ENCODE results near the gene VSTM2B.

Gene VSTM2B

GRCh38 chr19:29596885-29597525 lies 71.2 kb downstream of the VSTM2B start:
- no peak for TF ChIP-seq JUND (IDR thresholded peaks at IDR 0.05; ENCODE audit: low read depth)
- in situ Hi-C loops (cut with HindIII; ENCODE audit: low pct_unique_long_range_greater_than_20kb, low sequenced_read_pairs), result no loop called here
- DNase-seq (ENCODE audit: low read depth in 1 of 2, low spot score in 1 of 2), result peak in 1 of 2 experiments; percentile 64

- TF ChIP-seq JUND (IDR thresholded peaks at IDR 0.05; ENCODE audit: low read depth), result no peak
- DNase-seq (ENCODE audit: low read depth in 1 of 2, low spot score in 1 of 2), result no peak
- in situ Hi-C loops (cut with HindIII; ENCODE audit: low pct_unique_long_range_greater_than_20kb, low sequenced_read_pairs), result no loop called here
These were observed 72.2 kb downstream of the VSTM2B start for GRCh38 chr19:29598036-29598435.

DNA sequence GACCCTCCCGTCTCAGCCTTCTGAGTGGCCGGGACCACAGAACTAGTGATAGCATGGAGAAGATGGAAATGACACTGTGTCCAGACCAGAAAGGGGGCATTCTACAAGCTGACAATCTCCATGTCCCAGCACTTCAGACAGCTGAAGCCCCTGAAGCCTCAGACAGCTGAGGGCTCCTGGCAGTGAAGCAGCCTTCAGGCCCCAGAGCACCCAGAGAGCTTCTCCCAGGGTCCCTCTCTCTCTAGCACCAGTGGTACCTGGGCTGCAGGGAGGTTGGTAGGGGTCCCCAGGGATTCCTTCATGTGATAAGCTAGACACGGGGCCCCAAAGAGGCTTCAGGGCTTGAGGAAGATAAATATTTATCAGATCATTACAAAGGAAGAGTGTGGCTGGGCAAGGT lies 72.7 kb downstream of the VSTM2B start:
- no peak for TF ChIP-seq JUND (IDR thresholded peaks at IDR 0.05; ENCODE audit: low read depth)
- DNase-seq (ENCODE audit: low read depth in 1 of 2, low spot score in 1 of 2), result no peak
- in situ Hi-C loops (cut with HindIII; ENCODE audit: low pct_unique_long_range_greater_than_20kb, low sequenced_read_pairs), result no loop called here

DNA sequence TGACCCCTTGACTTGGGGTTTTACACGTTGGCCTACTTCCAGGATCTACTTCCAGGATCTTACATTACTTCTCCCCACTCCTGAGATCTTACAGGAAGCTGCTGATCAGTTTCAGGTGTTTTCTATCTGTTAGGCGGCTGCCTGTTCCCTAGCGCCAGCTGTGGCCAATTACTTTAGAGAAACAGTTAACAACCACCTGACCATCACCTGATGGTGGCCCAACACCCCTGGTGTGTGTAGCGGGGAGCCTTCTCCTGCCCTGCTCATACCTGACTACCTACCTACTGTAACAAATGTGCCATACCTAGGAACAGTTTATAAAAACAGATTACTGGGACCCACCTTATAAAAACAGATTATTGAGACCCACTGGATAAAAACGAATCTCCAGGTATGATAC lies 77.5 kb downstream of the VSTM2B start:
- in situ Hi-C loops (cut with HindIII; ENCODE audit: low pct_unique_long_range_greater_than_20kb, low sequenced_read_pairs), result no loop called here
- DNase-seq (ENCODE audit: low read depth in 1 of 2, low spot score in 1 of 2), result no peak
- TF ChIP-seq JUND (IDR thresholded peaks at IDR 0.05; ENCODE audit: low read depth), result no peak

DNA sequence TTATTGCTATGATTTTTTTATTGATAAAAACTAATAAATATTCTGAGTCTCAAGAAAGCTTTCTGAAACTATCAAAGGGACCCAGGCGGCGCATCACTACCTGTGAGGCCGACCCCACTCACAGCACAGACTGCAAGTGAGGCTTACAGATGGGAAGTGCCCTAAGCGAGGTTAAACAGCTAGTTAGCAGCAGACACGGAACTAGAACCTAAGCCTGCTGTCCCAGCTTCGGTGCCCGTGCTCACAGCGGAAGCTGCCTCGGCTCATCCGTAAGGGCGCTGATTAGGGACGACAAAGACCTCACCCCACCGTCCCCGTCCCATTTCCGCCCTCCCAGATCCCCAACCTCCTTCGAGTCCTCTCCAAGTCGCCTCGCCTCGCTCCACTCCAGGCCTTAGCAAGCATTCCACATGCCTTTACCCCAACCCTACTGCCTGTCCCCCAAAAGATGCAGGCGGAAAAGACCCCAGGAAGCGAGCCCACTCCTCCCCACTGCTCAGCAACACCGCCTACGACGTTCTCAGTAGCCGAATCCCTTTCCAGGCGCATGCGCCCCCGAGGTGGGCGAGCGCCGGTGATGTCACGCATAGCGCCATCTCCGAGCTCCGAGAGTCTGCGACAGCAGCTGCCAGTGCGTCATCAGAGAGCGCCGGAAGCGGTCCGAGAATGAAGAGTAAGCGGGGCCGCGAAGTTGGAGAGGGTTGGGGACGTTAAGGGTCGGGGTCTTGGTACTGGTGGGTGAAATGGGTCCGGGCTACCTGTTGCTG lies 80.0 kb downstream of the VSTM2B start, which contains the start of gene POP4:
POP4 (plus strand) TSS at position 631 of the 767 bp plus-strand sequence; CDS start at position 667, 36 bp downstream.
- in situ Hi-C loops (cut with HindIII; ENCODE audit: low pct_unique_long_range_greater_than_20kb, low sequenced_read_pairs), result no loop called here
- peak; percentile 83 to 93 for DNase-seq (ENCODE audit: low read depth in 1 of 2, low spot score in 1 of 2)
- TF ChIP-seq JUND (IDR thresholded peaks at IDR 0.05; ENCODE audit: low read depth), result no peak

- in situ Hi-C loops (cut with HindIII; ENCODE audit: low pct_unique_long_range_greater_than_20kb, low sequenced_read_pairs), result no loop called here
- no peak for DNase-seq (ENCODE audit: low read depth in 1 of 2, low spot score in 1 of 2)
- no peak for TF ChIP-seq JUND (IDR thresholded peaks at IDR 0.05; ENCODE audit: low read depth)
These were observed 80.6 kb downstream of the VSTM2B start for GRCh38 chr19:29606420-29606747.

GRCh38 chr19:29609636-29610035 lies 83.8 kb downstream of the VSTM2B start:
- TF ChIP-seq JUND (IDR thresholded peaks at IDR 0.05; ENCODE audit: low read depth), result no peak
- in situ Hi-C loops (cut with HindIII; ENCODE audit: low pct_unique_long_range_greater_than_20kb, low sequenced_read_pairs), result no loop called here
- DNase-seq (ENCODE audit: low read depth in 1 of 2, low spot score in 1 of 2), result no peak

- no peak for TF ChIP-seq JUND (IDR thresholded peaks at IDR 0.05; ENCODE audit: low read depth)
- DNase-seq (ENCODE audit: low read depth in 1 of 2, low spot score in 1 of 2), result no peak
- in situ Hi-C loops (cut with HindIII; ENCODE audit: low pct_unique_long_range_greater_than_20kb, low sequenced_read_pairs), result no loop called here
These were observed 84.4 kb downstream of the VSTM2B start for GRCh38 chr19:29610213-29610573.

DNA sequence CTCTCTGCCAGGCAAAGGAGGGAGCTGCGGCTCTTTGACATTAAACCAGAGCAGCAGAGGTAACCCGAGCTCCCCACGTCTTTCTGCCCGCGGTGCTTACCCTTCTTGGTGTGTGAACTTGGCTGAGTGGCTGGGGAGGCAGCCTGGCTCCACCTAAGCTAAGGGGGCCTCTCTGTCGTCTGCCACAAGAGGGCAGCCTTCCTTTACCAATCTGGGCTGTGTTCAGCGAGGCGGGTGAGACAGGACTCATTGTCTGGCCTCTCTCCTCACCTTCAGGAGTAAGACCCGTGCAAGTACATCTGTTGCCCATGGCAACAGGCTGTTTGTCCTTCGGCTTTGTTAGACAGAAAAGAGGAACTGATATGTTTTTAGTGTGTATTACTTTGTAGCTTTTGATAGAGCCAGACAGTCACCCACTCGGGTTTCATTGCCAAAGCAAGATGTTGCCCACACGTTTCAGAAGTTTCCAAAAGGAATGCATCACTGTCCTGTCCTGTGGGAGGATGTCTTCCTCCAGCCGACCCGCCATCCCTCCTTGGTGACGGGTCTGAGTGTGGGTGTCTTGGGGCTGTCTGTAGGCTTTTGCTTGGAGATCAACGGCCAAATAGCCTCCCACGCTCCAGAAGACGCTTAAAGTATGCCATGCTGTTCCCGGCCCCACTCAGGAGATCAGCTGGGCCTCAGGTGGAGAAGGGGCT lies 84.9 kb downstream of the VSTM2B start:
- no peak for TF ChIP-seq JUND (IDR thresholded peaks at IDR 0.05; ENCODE audit: low read depth)
- DNase-seq (ENCODE audit: low read depth in 1 of 2, low spot score in 1 of 2), result peak; percentile 80 to 84
- in situ Hi-C loops (cut with HindIII; ENCODE audit: low pct_unique_long_range_greater_than_20kb, low sequenced_read_pairs), result no loop called here

- DNase-seq (ENCODE audit: low read depth in 1 of 2, low spot score in 1 of 2), result no peak
- in situ Hi-C loops (cut with HindIII; ENCODE audit: low pct_unique_long_range_greater_than_20kb, low sequenced_read_pairs), result no loop called here
- no peak for TF ChIP-seq JUND (IDR thresholded peaks at IDR 0.05; ENCODE audit: low read depth)
These were observed 86.3 kb downstream of the VSTM2B start for GRCh38 chr19:29612121-29612520.

DNA sequence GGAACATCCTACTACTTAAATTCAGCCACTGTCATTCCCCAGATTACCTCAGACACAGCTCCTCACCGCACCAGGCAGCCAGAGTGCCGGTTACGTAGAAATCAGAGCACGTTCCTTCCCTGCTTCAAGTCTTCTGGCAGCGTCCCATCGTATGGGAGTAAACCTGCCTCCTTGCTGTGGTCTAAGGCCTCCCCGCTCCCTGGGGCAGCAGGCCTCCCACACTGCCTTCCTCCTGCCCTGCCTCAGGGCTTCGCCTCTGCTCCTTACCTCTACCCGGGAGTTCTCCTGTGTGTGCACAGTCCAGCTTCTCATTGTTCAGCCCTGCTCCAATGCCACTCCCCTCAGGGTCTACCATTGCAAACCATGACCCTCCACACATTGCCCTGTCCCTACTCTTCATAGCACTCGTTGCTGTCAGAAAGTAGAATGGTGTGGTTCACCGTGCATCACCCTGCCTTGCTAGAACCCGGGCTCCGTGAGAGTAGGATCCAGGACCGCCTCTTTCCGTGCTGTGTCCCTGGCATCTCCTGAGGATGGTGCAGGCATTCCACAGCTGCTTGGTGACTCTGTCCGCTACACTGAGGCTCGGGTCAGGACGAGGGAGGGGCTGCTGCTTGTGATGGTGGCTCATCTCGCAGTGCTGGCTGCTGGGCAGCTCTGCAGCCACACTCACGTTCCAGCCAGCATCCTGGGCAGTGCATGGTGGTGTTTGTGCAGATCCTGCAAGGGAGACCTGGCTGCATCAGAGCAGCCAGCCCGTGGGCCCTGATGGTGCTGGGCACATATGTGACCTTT lies 87.2 kb downstream of the VSTM2B start:
- in situ Hi-C loops (cut with HindIII; ENCODE audit: low pct_unique_long_range_greater_than_20kb, low sequenced_read_pairs), result no loop called here
- no peak for TF ChIP-seq JUND (IDR thresholded peaks at IDR 0.05; ENCODE audit: low read depth)
- no peak for DNase-seq (ENCODE audit: low read depth in 1 of 2, low spot score in 1 of 2)

DNA sequence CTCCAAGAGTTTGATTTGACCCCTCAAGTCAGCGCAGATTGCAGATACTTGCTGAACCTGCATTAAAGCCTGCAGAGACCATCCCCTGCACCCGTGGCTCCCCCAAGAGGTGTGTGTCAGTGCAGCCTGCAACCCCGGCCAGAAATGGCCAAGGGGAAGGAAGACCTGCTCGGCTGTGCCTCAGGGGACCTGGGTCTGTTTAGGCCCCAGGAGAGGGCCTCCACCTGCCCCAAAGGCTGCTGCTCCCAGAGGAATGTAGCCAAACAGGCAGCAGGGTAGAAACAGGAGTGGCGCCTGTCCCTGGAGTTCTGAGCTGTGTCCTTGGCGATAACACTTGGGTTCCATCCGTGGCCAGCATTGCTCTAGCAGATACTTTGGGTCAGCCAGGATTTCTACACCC lies 88.3 kb downstream of the VSTM2B start:
- in situ Hi-C loops (cut with HindIII; ENCODE audit: low pct_unique_long_range_greater_than_20kb, low sequenced_read_pairs), result no loop called here
- no peak for TF ChIP-seq JUND (IDR thresholded peaks at IDR 0.05; ENCODE audit: low read depth)
- peak in 1 of 2 experiments; percentile 4 for DNase-seq (ENCODE audit: low read depth in 1 of 2, low spot score in 1 of 2)

Measured in T47D (cell line).